Activated CD8-positive, alpha-beta T cell treated with anti-CD3 and anti-CD28 coated beads for 36 hours (primary cell): ENCODE data around the gene ANAPC13. TPM values are rescaled to one million over a fixed set of nuclear protein-coding genes. Genes with fewer than 3 reads are reported as not detected.

Experiments used
- ATAC-seq: fragments of 200-7000 bp; cut with Tn5 transposase; one replicate; pipeline ENCODE4 v1.10.0; 2021; ENCODE audit warnings: mild to moderate bottlenecking, moderate library complexity
- CTCF ChIA-PET: fragments of 350-600 bp; sonication (Branson Sonifier 250); formaldehyde crosslinking; loops from one replicate; lab custom pipeline; 2021; ENCODE audit warnings: antibody characterized with exemption; lab: Charles Lee
- POLR2A ChIA-PET: fragments of 350-600 bp; sonication (Branson Sonifier 250); formaldehyde crosslinking; loops from one replicate; lab custom pipeline; 2021; ENCODE audit warnings: antibody characterized with exemption; lab: Charles Lee
- DNase-seq: peaks from one replicate; pipeline ENCODE4 v3.0.0-alpha.2; 2020
- H3K27ac Mint-ChIP-seq: one replicate; pipeline ENCODE4 v1.8.0; 2021; ENCODE audit warnings: mild to moderate bottlenecking, mixed read lengths
- H3K27me3 Mint-ChIP-seq: one replicate; pipeline ENCODE4 v1.8.0; 2021; ENCODE audit warnings: mixed read lengths
- H3K36me3 Mint-ChIP-seq: one replicate; pipeline ENCODE4 v1.8.0; 2021; ENCODE audit warnings: low read depth, mixed read lengths
- H3K4me1 Mint-ChIP-seq: one replicate; pipeline ENCODE4 v1.8.0; 2021; ENCODE audit warnings: low read depth, mixed read lengths
- H3K4me3 Mint-ChIP-seq: one replicate; pipeline ENCODE4 v1.8.0; 2021; ENCODE audit warnings: mild to moderate bottlenecking, moderate library complexity, mixed read lengths
- H3K9me3 Mint-ChIP-seq: one replicate; pipeline ENCODE4 v1.8.0; 2021; ENCODE audit warnings: mixed read lengths
- CTCF ChIP-seq: fragments of 200-600 bp; IDR thresholded peaks from one replicate; pipeline ENCODE4 v1.8.0; 2022; ENCODE audit warnings: antibody characterized with exemption, mild to moderate bottlenecking
- intact Hi-C: fragments of 100-400 bp; cut with micrococcal nuclease; formaldehyde crosslinking; loops from one replicate; pipeline ENCODE4 v1.10.0; 2022
- total RNA-seq, 2 experiments: library from RNA; stranded (reverse); gene quantifications; one replicate each; pipeline ENCODE4 v1.2.3, GENCODE V29; 2021

ANAPC13 gene
- total RNA-seq, 2 experiments from 2014 or later, result 27.3 to 28.0 TPM

DNA sequence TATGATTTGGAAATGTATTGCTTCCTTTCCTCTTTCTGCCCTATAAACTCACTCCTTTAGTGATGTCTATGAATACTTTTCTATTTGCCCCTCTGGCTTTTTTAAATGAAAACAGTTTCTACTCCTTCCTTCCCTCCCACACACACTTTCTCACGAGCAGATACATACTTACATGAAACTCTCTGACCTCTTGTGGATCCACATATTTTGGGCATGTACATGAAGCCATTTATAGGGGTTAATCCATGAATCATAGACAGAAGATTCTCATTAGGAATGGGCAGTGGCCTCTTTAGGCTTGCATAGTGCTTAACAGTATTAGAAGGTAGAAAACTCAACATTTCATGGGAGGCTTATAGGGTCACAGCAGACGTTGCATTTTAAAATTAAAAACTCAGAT, 24.8 kb downstream of the ANAPC13 start:
- CTCF ChIA-PET, result interaction anchor here (1.6 kb wide), 1 partner anchor 153 kb away, joined by 4 read pairs; no protein-coding TSS in a partner anchor
- Mint-ChIP-seq H3K4me3 (no peak overlapping the region), H3K4me1 (no peaks in the 10 kb centered on the region), H3K9me3 (no peaks in the 10 kb centered on the region), H3K27me3 (peaks cover 13% of the 10 kb centered on the region), H3K36me3 (no peaks in the 10 kb centered on the region), H3K27ac (no peak overlapping the region)
- POLR2A ChIA-PET, result no interaction called here
- ATAC-seq, result no peak
- intact Hi-C loops, result no loop called here
- no peak for TF ChIP-seq CTCF
- no peak for DNase-seq

DNA sequence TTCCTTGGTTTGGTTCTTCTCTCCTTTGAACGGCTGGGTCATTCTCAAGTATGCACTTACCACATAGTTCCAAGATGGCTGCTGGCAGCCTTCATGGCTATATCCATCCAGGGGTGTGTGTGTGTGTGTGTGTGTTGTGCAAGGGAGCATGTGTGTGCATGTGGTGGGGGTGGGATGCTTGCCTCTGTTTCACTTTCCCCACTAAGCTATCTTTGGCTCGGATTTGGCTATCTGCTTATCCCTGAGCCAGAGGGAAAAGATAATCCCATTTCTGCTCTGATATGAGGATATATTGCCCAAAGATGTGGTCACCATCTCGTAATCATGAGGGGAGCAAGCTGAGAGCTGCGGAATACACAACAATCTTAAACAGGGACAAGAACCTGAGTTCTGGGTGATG, 26.2 kb downstream of the ANAPC13 start:
- peaks cover 13% of the 10 kb centered on the region for H3K27me3 Mint-ChIP-seq
- ChIA-PET CTCF (interaction anchor here (0.9 to 1.6 kb wide), 5 partner anchors 14 to 152 kb away, joined by 3 to 6 read pairs (median 3); no protein-coding TSS in a partner anchor), POLR2A (no interaction called here)
- DNase-seq (no peak), ATAC-seq (no peak)
- no peak for TF ChIP-seq CTCF
- no peaks in the 10 kb centered on the region for H3K4me1 Mint-ChIP-seq
- no peak overlapping the region for H3K27ac Mint-ChIP-seq
- H3K9me3 Mint-ChIP-seq, result no peaks in the 10 kb centered on the region
- intact Hi-C loops, result no loop called here
- H3K36me3 Mint-ChIP-seq, result no peaks in the 10 kb centered on the region
- H3K4me3 Mint-ChIP-seq, result no peak overlapping the region

- Mint-ChIP-seq H3K27me3 (peaks cover 12% of the 10 kb centered on the region), H3K9me3 (no peaks in the 10 kb centered on the region), H3K36me3 (no peaks in the 10 kb centered on the region), H3K4me1 (no peaks in the 10 kb centered on the region), H3K4me3 (no peak overlapping the region), H3K27ac (no peak overlapping the region)
- CTCF ChIA-PET, result interaction anchor here (0.8 to 1.6 kb wide), 3 partner anchors 20 to 246 kb away, joined by 3 read pairs; no protein-coding TSS in a partner anchor
- intact Hi-C loops, result no loop called here
- DNase-seq (no peak), ATAC-seq (no peak)
- no peak for TF ChIP-seq CTCF
- POLR2A ChIA-PET, result no interaction called here
Measured at GRCh38 chr3:134458406-134458945, 27.3 kb downstream of the ANAPC13 start.

GRCh38 chr3:134457376-134458074, 28.3 kb downstream of the ANAPC13 start:
- Mint-ChIP-seq H3K4me3 (no peak overlapping the region), H3K27ac (no peak overlapping the region), H3K36me3 (no peaks in the 10 kb centered on the region), H3K4me1 (no peaks in the 10 kb centered on the region), H3K27me3 (peaks cover 11% of the 10 kb centered on the region), H3K9me3 (no peaks in the 10 kb centered on the region)
- no peak for TF ChIP-seq CTCF
- intact Hi-C loops, result no loop called here
- ChIA-PET CTCF (interaction anchor here (1.7 kb wide), 1 partner anchor 245 kb away, joined by 4 read pairs; no protein-coding TSS in a partner anchor), POLR2A (no interaction called here)
- ATAC-seq (no peak), DNase-seq (no peak)

DNA sequence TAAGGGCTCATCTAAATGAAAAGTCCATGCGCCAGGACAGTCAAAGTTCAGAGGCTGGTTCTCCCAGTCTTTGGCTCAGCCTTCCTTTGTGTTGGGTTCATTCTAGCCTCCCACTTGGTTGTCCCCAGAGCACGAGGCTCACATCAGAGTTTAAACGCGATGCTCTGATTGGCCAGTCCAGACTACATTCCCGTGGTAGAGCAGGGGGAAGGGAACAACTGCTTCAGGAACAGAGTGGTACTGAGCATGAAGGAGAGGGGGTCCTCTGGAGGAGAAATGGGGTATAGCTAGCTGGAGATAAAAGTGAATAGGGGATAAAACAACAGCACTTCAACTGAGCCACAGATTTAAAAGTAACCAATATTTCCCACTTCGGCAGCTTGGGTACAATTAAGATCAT, 32.2 kb downstream of the ANAPC13 start:
- no peaks in the 10 kb centered on the region for H3K4me1 Mint-ChIP-seq
- ATAC-seq (no peak), DNase-seq (no peak)
- CTCF ChIA-PET, result interaction anchor here (1.5 to 3.3 kb wide), 4 partner anchors 9 to 146 kb away, joined by 4 to 12 read pairs (median 8); no protein-coding TSS in a partner anchor
- no peak for TF ChIP-seq CTCF
- no peaks in the 10 kb centered on the region for H3K9me3 Mint-ChIP-seq
- H3K27me3 Mint-ChIP-seq, result peaks cover 6% of the 10 kb centered on the region
- H3K4me3 Mint-ChIP-seq, result no peak overlapping the region
- H3K27ac Mint-ChIP-seq, result no peak overlapping the region
- no peaks in the 10 kb centered on the region for H3K36me3 Mint-ChIP-seq
- intact Hi-C loops, result no loop called here
- POLR2A ChIA-PET, result no interaction called here
